ENCODE data around the gene PARD3.
A peak's percentile ranks its signal among the peaks of the same experiment; 100 is the strongest.

PARD3 gene

DNA sequence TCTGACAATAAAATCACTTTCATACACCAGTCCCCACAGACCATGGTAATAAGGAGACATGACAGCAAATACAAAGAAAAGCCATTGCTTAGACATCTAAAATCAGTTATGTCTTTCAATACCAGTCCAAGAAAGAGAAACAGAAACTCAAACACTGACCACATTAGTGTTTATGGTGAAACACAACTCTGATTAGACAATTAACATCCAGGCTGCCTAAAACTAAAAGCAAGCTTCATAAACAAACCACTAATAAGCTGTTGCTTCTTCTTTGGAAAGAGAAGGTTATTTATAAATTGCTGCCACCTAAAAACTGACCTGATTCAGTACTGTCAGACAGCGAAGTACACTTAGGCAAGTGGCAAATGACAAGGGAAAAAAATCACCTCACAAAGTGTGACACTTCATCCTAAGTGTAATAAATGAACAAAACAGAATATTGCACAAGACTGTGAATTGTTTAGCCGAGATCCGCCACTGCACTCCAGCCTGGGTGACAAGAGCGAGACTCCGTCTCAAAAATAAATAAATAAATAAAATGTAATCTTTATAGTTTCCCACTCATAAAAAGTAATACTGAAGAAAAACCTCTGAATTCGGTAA is 277.4 kb downstream of the PARD3 start:
- no peak for DNase-seq (ENCODE audit: low spot score)

GRCh38 chr10:34535872-34536271 is 279.2 kb downstream of the PARD3 start:
- no peak for DNase-seq (ENCODE audit: low spot score)

GRCh38 chr10:34530778-34531177 is 284.3 kb downstream of the PARD3 start:
- DNase-seq (ENCODE audit: low spot score): no peak

GRCh38 chr10:34528320-34528719 is 286.8 kb downstream of the PARD3 start:
- DNase-seq (ENCODE audit: low spot score): peak; percentile 96

GRCh38 chr10:34526758-34527730 is 288.1 kb downstream of the PARD3 start:
- peak; percentile 29 for DNase-seq (ENCODE audit: low spot score)

GRCh38 chr10:34526186-34526585 is 288.9 kb downstream of the PARD3 start:
- DNase-seq (ENCODE audit: low spot score): no peak

GRCh38 chr10:34524369-34525091 is 290.6 kb downstream of the PARD3 start:
- DNase-seq (ENCODE audit: low spot score): no peak

GRCh38 chr10:34523017-34523767 is 291.9 kb downstream of the PARD3 start:
- DNase-seq (ENCODE audit: low spot score): no peak

DNA sequence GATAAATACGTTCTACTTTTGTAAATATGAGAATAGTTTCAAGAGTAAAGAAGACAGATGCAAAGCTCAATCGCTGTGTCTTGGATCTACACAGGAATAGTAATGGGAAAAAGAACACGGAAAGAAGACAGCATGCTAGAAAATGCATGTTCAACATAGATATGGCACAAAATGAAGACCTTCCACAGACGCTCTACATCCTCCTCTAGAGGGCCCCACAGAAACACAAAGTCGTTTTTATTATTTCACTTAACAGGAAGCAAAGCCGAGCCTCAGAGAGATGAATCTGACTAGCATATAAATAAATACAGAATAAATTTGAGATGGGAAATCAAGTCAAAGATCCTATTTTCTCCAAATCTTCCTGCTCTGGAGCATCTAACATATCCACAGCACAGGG is 292.6 kb downstream of the PARD3 start:
- DNase-seq (ENCODE audit: low spot score): no peak

- DNase-seq (ENCODE audit: low spot score): no peak
Measured at GRCh38 chr10:34520510-34520909, 294.6 kb downstream of the PARD3 start.

DNA sequence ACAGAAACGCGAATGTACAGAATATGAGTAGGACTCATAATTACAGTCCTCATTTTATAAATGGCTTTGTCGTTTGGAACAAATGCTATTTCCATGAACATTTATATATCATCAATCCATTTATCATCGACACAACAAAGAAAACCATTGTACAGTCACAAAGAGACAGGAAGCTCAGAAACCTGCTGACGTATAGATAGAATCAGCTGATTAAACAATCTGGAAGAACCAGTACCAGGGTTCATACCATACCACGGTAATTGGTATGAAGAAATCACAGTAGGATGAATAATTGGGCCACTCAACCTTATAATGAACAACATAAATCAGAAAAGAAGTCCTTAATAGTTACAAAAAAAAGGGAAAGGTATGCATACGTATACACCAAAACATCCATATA is 295.0 kb downstream of the PARD3 start:
- DNase-seq (ENCODE audit: low spot score): no peak

DNA sequence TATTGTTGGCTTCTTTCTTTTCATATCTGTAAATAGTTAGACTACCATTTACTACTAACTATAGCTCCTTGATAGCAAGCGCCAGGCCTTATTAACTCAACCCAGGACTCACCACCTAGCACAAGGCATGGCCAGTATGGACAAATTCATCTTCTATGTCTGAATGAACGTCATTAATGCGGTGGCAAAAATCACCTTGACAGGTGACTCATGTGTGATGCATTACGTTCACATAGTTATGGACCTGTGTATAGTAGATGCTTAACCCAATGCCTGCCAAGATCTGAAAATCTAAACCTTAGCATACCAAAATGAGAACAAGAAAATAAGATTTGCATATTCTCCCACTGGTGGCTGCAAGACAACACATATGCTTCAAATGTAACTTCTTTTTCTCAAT is 300.8 kb downstream of the PARD3 start:
- peak; percentile 50 for DNase-seq (ENCODE audit: low spot score)

DNA sequence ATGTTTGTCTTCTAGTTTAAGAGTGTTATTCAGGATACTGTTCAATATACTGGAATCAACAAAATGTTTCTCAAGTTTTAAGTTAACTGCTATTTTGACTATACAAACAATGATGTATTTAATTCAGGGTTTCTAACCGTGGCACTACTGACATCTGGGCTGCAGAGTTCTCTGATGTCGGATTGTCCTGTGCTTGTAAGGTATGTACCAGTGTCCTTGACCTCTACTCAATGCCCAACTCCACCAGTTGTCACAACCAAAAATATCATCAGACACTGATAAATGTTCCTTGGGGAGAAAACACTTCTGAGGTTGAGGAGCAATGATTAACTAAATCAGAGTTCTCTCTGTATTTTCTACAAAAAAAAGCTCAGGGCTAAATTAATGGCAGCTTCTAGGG is 301.5 kb downstream of the PARD3 start:
- DNase-seq (ENCODE audit: low spot score): no peak

DNA sequence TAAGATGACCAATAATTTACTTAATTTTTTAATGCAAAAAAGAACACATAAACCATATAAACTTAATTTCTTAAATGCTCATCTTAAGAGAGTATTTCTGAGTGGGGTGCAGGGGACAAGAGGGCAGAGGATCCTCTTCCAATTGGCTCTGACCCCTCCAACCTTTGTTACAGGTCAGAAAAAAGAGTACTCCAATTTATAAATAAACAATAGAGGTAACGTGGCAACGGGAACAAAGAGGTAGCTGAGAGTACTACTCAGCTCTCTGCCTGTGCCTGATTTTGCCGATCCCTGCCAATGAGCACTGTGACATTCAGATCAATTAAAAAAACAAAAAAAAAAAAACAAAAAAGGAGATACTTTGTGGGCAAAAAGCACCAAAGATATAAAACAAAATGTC is 307.9 kb downstream of the PARD3 start:
- DNase-seq (ENCODE audit: low spot score): no peak

GRCh38 chr10:34506786-34507185 is 308.3 kb downstream of the PARD3 start:
- no peak for DNase-seq (ENCODE audit: low spot score)

GRCh38 chr10:34505338-34505737 is 309.8 kb downstream of the PARD3 start:
- no peak for DNase-seq (ENCODE audit: low spot score)

- peak; percentile 64 for DNase-seq (ENCODE audit: low spot score)
Measured at GRCh38 chr10:34504534-34504933, 310.6 kb downstream of the PARD3 start.

DNA sequence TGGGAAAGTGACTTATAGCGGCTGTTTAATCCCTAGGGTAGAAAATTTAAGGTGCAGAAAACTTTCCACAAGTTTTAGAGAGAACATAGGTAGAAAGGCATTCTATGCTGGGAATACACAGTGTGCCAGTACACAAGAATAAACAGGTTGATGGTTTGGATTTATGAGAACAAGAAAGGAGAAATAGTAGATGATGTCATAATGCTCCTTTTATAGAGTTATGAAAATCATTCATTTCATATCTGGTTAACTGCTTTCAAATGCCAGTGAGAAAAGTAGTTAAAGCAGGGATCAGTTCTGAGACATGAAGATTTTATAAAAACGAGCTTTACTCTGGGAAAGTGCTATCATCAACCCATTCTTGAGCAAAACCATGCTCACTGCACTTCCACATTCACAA is 311.4 kb downstream of the PARD3 start:
- DNase-seq (ENCODE audit: low spot score): no peak

- no peak for DNase-seq (ENCODE audit: low spot score)
Measured at GRCh38 chr10:34499612-34500279, 315.4 kb downstream of the PARD3 start.

DNA sequence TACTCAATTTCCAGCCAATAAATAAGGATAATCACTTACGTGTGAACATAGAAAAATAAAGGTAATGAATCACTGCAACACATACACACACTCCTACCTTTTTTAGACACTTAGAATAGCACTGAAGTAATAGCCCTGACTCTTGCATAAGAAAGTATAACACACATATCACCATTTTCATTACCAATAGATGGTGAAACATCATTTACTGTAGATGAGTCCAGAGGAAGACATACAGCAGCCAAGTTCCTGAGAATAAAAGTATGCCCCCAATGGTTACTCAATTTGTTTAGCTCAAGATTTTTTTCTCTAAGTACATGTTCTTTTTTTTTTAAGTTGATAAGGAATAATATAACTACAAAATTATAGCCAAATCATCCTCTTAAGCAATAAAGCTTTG is 316.3 kb downstream of the PARD3 start:
- DNase-seq (ENCODE audit: low spot score): no peak

DNA sequence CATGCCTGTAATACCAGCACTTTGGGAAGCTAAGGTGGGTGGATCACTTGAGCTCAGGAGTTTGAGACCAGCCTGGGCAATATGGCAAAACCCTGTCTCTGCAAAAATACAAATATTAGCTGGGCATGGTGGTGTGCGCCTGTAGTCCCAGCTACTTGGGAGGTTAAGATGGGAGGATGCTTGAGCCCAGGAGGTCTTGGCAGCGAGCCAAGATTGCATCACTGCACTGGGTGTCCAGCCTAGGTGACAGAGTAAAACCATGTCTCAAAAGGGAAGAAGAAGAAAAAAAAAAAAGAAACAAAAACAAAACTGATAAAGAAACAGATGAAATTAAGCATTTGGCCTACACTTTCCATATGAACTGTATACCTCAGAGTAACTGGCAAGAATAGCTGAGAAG is 319.2 kb downstream of the PARD3 start:
- DNase-seq (ENCODE audit: low spot score): no peak

GRCh38 chr10:34494012-34494411 is 321.1 kb downstream of the PARD3 start:
- DNase-seq (ENCODE audit: low spot score): no peak

All from RKO (cell line).